Activated T-cell treated with anti-CD3 and anti-CD28 coated beads, Interleukin-2, amount 50 U/mL, for 72 hours (primary cell): Measurements from ENCODE around the gene LGALS3BP. TPM values are rescaled to one million over a fixed set of nuclear protein-coding genes. Genes with fewer than 3 reads are reported as not detected.

ENCODE experiments used
- ATAC-seq, 2 donors: fragments of 150-1000 bp; cut with Tn5 transposase; replicated peaks in 1 of 2; 2 replicates each; pipeline ENCODE4 v1.10.0; 2021; ENCODE audit warnings: moderate library complexity in 2 of 2, mild to moderate bottlenecking in 1 of 2
- DNase-seq, 2 donors: peaks; one replicate each; pipeline ENCODE4 v3.0.0; 2021 to 2022; ENCODE audit warnings: mixed read lengths in 1 of 2
- H3K27ac Mint-ChIP-seq: one replicate; pipeline ENCODE4 v1.8.0; 2022; ENCODE audit warnings: mild to moderate bottlenecking, moderate library complexity, mixed read lengths
- H3K27me3 Mint-ChIP-seq: one replicate; pipeline ENCODE4 v1.8.0; 2022; ENCODE audit warnings: low read depth, mixed read lengths
- H3K36me3 Mint-ChIP-seq, 2 donors: one replicate each; pipeline ENCODE4 v1.8.0; 2022; ENCODE audit warnings: mixed read lengths in 2 of 2, mild to moderate bottlenecking in 1 of 2; ENCODE audit not compliant: insufficient read depth in 2 of 2
- H3K4me1 Mint-ChIP-seq: one replicate; pipeline ENCODE4 v1.8.0; 2022; ENCODE audit warnings: low read depth, mixed read lengths
- H3K4me3 Mint-ChIP-seq, 2 donors: one replicate each; pipeline ENCODE4 v1.8.0; 2022; ENCODE audit warnings: mild to moderate bottlenecking in 2 of 2, mixed read lengths in 2 of 2, moderate library complexity in 2 of 2
- H3K9me3 Mint-ChIP-seq, 2 donors: one replicate each; pipeline ENCODE4 v1.8.0; 2022; ENCODE audit warnings: mixed read lengths in 2 of 2
- total RNA-seq, 2 donors: library from RNA; stranded (reverse); gene quantifications; one replicate each; pipeline ENCODE4 v1.2.3, GENCODE V29; 2022

LGALS3BP gene
- total RNA-seq, 2 donors from 2014 or later, result 23.1 to 28.2 TPM

DNA sequence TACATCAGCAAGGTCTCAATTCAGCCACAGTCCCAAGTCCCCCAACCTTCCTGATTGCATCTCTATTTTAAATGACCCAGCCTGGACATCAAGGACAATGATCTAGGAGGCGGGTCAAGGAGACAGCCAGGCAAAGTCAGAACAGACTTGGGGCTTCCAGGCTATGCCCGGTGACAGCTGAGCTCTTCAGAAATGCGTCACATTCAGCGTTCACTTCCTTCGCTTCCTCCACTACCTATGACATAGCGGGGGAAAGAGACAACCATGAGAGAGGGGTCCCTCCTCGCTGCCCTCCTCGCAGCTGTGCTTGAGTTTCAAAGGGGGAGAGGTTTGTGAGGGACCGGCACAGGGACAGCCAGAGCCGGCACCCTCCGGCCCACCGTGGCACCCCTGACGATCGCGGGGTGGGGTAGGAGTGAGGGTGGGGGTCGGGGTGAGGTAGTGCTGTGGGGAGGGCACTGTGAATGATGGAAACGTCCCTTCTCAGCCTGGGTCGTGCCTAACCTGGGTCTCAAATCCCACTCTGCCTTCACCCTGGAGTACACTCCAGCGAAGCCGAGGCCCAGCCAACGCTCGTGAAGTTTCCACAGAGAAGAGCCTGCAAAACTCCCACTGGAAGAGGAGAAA lies 12.3 kb upstream of the LGALS3BP start:
- DNase-seq (no peak), ATAC-seq (no peak)
- H3K36me3 Mint-ChIP-seq, result peaks cover 4 to 19% of the 10 kb centered on the region in 2 donors
- no peak overlapping the region for H3K27ac Mint-ChIP-seq
- no peak overlapping the region for H3K4me3 Mint-ChIP-seq
- H3K4me1 Mint-ChIP-seq, result peaks cover under 1% of the 10 kb centered on the region
- H3K27me3 Mint-ChIP-seq, result no peaks in the 10 kb centered on the region
- no peaks in the 10 kb centered on the region for H3K9me3 Mint-ChIP-seq

DNA sequence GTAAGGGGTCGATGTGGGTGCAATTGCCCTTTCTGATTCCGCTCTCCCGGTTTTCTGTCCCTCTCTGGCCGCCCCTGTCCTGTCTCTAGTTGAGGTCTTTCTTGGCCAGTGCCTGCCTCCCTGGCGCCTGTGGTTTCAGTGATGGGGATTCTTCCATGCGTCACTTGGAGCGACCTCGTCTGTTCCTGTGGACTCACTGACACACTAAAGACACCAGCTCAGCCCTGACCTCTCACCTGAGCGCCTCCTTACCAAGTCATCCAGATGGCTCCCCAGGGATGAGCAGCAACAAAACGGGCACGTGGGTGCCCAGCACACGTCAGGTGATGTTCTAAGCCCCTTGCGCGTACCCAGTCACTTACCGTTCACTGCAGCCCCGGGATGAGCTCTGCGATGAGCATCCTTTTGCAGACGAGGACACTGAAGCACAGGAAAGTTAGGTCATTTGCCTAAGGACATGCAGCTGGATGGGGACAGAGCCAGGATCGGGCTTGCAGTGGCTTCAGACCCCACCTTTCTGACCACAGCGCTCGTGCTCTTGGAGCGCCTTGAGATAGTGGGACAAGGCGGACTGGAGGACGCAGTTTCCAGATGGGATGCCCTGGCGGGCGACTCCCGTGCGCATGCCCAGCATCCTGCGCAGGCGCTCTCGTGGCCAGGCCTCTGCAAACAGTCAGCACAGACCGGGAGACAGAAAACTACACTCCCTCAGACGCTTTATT lies 11.5 kb upstream of the LGALS3BP start:
- no peak overlapping the region for H3K4me3 Mint-ChIP-seq
- peaks cover 4 to 19% of the 10 kb centered on the region in 2 donors for H3K36me3 Mint-ChIP-seq
- no peaks in the 10 kb centered on the region for H3K9me3 Mint-ChIP-seq
- H3K27me3 Mint-ChIP-seq, result no peaks in the 10 kb centered on the region
- peaks cover 9% of the 10 kb centered on the region for H3K4me1 Mint-ChIP-seq
- H3K27ac Mint-ChIP-seq, result no peak overlapping the region
- no peak for ATAC-seq
- DNase-seq, result no peak

DNA sequence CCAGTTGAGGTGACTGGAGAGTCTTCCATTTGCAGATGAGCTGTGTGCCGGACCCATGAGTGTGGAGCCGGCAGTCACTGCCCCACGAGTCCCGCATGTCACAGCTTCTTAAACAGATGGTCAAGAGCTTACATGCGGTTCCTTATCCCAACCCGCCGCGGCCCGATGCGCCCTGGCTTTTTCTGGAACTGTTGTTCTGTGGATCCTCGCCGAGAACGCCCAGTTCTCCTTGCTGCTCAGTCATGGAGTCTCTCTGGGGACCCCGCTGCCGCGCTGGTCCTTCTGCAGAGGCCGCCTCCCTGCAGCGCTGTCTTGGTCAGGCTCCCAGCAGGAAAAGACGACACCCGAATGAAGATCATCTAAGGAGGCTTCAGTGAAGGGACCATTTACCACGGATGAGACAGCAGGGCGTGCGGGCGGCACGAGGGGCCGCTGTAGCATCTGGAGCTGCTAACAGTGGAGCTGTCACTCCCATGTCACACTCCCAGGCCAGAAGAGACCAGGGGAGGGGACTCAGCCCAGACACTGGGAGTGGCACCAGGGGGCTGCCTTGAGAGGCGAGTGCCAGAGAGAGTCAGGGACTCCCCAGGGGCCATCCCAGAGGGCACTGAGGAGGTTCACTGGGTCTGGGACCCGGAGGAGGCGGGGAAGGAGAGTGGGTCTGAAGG lies 10.8 kb upstream of the LGALS3BP start:
- H3K27me3 Mint-ChIP-seq, result no peaks in the 10 kb centered on the region
- no peak overlapping the region for H3K4me3 Mint-ChIP-seq
- peaks cover 4 to 16% of the 10 kb centered on the region in 2 donors for H3K36me3 Mint-ChIP-seq
- H3K9me3 Mint-ChIP-seq, result no peaks in the 10 kb centered on the region
- ATAC-seq (no peak), DNase-seq (no peak)
- peaks cover 14% of the 10 kb centered on the region for H3K4me1 Mint-ChIP-seq
- H3K27ac Mint-ChIP-seq, result no peak overlapping the region

DNA sequence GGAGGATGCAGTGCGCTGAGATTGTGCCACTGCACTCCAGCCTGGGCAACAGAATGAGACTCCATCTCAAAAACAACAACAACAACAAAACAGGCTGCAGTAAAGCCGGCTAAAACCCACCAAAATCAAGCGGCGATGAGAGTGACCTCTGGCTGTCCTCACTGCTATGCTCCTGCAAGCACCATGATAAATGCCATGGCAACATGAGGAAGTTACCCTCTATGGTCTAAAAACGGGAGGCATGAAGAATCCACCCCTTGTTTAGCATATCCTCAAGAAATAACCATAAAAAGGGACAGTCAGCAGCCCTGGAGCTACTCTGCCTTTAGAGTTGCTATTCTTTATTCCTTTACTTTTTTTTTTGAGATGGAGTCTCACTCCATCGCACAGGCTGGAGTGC lies 8.4 kb upstream of the LGALS3BP start:
- no peaks in the 10 kb centered on the region for H3K9me3 Mint-ChIP-seq
- H3K4me1 Mint-ChIP-seq, result peaks cover 14% of the 10 kb centered on the region
- no peak for ATAC-seq
- H3K36me3 Mint-ChIP-seq, result peaks cover 2 to 15% of the 10 kb centered on the region in 2 donors
- H3K4me3 Mint-ChIP-seq, result no peak overlapping the region
- no peak overlapping the region for H3K27ac Mint-ChIP-seq
- no peak for DNase-seq
- no peaks in the 10 kb centered on the region for H3K27me3 Mint-ChIP-seq

DNA sequence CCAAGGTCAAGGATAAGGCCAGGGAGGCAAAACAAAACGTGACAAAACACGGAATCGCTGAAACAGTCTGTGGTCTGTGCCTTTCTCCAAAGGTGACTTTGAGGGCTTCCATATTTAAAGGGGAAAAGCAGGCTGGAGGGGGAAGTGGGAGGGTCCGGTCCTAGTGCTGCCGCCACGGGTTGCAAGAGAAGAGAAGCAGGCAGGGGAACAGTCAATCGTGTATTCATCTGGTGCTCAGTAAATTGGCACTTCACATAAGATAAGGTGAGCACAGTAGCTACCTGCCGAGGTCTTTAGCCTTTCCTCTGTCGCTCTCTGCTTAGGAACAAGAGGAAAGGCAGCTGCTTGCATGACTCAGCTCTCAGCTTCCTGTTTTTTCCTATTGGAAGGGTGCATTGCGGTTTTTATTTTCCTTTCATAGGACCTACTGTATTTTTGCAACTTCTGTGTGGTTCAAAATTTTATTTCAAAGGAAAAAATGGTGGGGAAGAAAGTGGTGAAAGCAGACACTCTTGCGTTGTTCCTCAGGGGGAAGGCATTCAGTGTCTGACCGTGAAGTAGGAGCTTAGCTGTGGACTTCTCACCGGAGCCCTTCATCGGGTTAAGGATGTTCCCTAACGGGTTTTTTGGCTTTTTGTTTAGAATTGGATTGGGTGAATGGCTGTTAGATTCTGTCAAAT lies 7.1 kb upstream of the LGALS3BP start:
- Mint-ChIP-seq H3K27ac (no peak overlapping the region), H3K4me3 (peak overlapping the region; percentile 67 to 70), H3K36me3 (peaks cover 2 to 10% of the 10 kb centered on the region in 2 donors), H3K27me3 (no peaks in the 10 kb centered on the region), H3K4me1 (peaks cover 14% of the 10 kb centered on the region), H3K9me3 (no peaks in the 10 kb centered on the region)
- no peak for DNase-seq
- peak; percentile 39 to 45 for ATAC-seq

DNA sequence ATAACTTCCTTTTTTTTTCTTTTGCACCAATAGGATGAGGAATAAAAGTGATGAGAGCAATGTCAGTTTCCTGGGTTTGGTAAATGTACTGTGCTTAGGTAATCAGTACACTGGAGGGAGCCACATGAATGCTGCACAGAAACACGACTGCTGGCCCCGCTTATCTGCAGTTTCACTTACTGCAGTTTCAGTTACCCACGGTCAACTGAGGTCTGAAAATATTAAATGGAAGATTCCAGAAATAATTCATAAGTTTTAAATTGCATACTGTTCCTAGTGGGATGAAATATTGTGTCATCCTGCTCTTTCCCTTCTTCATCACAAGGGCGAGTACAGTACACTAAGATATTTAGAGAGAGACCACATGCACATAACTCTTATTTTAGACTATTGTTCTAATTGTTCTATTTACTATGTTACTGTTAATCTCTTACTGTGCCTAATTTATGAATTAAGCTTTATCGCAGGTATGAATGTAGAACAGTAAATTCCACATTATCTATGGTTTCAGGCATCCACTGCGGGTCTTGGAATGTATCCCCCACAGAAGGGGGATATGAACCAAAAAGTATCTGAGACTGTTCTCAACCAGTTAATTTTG lies 6.4 kb upstream of the LGALS3BP start:
- DNase-seq, result no peak
- no peaks in the 10 kb centered on the region for H3K9me3 Mint-ChIP-seq
- H3K4me3 Mint-ChIP-seq, result peak overlapping the region; percentile 67 to 70
- peak; percentile 62 to 68 for ATAC-seq
- no peaks in the 10 kb centered on the region for H3K27me3 Mint-ChIP-seq
- H3K36me3 Mint-ChIP-seq, result peaks cover 2 to 6% of the 10 kb centered on the region in 2 donors
- H3K4me1 Mint-ChIP-seq, result peaks cover 14% of the 10 kb centered on the region
- H3K27ac Mint-ChIP-seq, result no peak overlapping the region

DNA sequence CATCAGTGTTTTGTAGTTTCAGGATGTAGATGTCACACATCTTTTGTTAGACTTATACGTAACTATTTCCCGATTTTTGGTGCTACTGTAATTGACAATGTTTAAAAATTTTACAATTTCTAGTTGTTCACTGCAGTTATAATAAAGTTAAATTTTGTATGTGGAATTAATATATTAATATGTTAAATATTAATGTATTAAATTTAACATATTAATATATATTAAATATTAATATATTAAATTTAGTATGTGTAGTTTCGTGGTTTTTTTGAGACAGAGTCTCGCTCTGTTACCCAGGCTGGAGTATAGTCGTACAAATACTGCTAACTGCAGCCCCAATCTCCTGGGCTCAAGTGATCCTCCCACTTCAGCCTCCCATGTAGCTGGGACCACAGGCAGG lies 5.7 kb upstream of the LGALS3BP start:
- H3K27ac Mint-ChIP-seq, result no peak overlapping the region
- DNase-seq, result no peak

DNA sequence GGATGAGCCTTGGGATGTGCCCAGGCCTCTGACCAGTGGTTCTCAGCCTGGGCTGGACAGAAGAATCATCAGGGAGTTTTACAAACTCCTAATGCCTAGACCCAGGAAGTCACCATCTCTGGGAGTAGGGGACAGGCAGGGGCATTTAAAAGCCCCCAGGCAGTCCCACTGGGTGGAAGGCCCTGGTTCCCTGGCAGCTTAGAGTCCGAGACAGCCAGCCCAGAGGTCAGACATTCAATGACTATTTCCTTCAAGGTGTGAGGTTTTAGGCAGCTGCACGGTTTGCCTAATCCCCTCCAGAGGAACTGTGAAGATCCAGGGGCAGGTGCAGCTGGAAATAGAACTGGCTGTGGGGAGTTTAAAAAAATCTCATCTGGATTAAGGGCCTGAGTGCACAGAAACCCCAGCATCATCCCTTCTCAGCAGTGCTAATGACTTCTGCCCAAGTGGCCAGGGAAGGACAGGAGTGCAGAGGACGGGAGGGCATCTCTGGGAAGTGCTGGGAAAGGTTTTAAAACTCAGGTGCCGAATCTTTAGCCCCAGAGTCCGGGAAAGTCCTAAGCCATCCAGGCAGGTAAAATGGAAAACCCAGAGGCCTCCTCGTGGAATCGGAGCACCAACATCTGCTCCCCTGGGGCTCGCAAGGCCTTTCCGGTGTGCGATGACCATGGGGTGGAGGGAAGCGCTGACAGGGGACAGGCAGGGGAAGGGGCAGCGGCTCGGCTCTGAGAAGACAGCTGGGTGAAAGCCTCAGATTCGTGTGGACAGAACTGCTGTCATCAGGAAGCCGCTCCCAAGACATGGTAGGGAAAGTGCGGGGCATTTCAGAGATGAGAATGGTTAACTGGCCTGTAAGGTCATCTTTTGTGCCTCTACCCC lies 1.5 kb upstream of the LGALS3BP start:
- DNase-seq, result no peak
- Mint-ChIP-seq H3K4me1 (peaks cover 29% of the 10 kb centered on the region), H3K27me3 (no peaks in the 10 kb centered on the region), H3K27ac (no peak overlapping the region), H3K4me3 (no peak overlapping the region), H3K36me3 (no peaks in the 10 kb centered on the region), H3K9me3 (no peaks in the 10 kb centered on the region)
- ATAC-seq, result no peak

More for the DNA sequence above, 5.7 kb upstream of the LGALS3BP start:
- H3K36me3 Mint-ChIP-seq, result peaks cover under 1 to 4% of the 10 kb centered on the region in 2 donors
- no peaks in the 10 kb centered on the region for H3K27me3 Mint-ChIP-seq
- H3K4me1 Mint-ChIP-seq, result peaks cover 14% of the 10 kb centered on the region
- no peak overlapping the region for H3K4me3 Mint-ChIP-seq
- no peaks in the 10 kb centered on the region for H3K9me3 Mint-ChIP-seq
- no peak for ATAC-seq

DNA sequence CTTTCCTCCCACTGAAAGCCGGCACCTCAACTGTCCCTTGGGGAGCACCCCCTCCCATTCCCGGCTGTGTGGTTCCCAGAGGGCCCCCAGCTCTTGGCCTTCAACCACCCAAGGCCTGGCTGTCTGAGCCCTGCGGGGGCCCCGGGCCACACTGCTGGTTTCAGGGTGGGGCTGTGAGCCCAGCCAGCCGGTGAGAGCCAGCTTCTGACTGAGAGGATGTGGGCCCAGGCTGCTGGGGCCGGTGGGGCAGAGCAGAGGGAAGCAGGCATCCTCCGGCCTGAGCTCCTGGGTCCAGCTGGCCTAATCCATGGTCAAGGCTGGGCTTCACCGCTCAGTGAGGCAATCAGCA lies 875 bp upstream of the LGALS3BP start:
- H3K4me3 Mint-ChIP-seq, result no peak overlapping the region
- H3K36me3 Mint-ChIP-seq, result no peaks in the 10 kb centered on the region
- no peak overlapping the region for H3K27ac Mint-ChIP-seq
- no peak for ATAC-seq
- H3K9me3 Mint-ChIP-seq, result no peaks in the 10 kb centered on the region
- H3K4me1 Mint-ChIP-seq, result peaks cover 22% of the 10 kb centered on the region
- DNase-seq, result no peak
- H3K27me3 Mint-ChIP-seq, result no peaks in the 10 kb centered on the region

DNA sequence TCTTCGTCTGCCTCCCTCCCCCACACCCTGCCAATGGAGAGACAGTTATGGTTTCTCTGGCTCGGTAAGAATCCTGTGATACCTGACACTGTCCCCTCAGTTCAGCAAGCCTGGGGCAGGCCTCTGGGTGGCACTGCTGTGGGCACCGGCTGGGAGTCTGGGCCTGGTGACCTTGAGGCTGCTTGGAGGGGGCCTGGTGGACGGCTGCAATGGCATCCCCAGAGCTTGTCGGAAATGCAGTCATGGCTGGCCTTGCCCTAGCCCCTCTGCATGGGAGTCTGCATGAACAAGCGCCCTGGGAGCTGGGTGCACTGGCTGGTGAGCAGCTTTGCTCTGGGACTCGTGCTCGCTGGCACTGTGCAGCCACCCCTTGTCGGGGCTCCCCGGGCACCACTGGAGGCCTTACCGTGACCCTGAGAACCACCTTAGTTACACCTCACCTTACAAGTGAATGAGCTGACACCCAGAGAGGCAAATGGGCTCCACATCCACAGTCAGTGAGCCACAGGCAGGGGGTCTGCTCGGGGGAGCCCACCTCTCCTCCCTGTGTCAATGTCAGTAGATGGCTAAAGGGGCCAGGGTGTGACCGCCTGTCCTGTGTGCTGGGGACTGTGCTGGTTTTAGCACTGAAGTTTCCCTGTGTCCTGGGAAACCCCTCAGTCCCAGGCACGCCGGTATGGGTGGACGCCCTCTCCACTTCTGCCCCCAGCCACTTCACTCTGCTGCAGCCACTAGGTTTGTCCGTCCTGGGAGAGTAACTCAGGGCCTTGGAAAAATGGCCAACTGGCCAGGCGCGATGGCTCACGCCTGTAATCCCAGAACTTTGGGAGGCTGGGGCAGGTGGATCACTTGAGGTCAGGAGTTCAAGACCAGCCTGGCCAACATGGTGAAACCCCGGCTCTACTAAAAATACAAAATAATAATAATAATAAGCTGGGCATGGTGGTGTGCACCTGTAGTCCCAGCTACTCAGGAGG lies 1.4 kb downstream of the LGALS3BP start:
- no peaks in the 10 kb centered on the region for H3K36me3 Mint-ChIP-seq
- no peaks in the 10 kb centered on the region for H3K9me3 Mint-ChIP-seq
- H3K4me1 Mint-ChIP-seq, result peaks cover 22% of the 10 kb centered on the region
- H3K27ac Mint-ChIP-seq, result no peak overlapping the region
- ATAC-seq, result no peak
- no peaks in the 10 kb centered on the region for H3K27me3 Mint-ChIP-seq
- DNase-seq, result no peak
- peak overlapping the region; percentile 14 to 75 for H3K4me3 Mint-ChIP-seq

DNA sequence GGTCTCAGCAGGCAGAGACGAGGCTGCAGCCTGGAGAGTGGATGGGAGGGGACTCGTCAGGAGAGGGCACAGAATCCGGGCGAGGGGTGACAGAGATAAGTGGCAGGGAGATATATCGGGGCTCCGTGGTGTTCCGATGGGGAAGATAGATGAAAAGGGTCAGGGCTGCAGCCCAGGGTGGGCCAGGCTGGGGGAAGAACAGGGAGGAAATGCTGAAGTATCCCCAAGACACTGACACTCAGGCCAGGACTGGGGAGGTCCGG lies 2.1 kb downstream of the LGALS3BP start:
- no peaks in the 10 kb centered on the region for H3K36me3 Mint-ChIP-seq
- no peaks in the 10 kb centered on the region for H3K27me3 Mint-ChIP-seq
- DNase-seq (no peak), ATAC-seq (no peak)
- peak overlapping the region in 1 of 2 donors; percentile 4 for H3K4me3 Mint-ChIP-seq
- peaks cover 22% of the 10 kb centered on the region for H3K4me1 Mint-ChIP-seq
- no peak overlapping the region for H3K27ac Mint-ChIP-seq
- H3K9me3 Mint-ChIP-seq, result no peaks in the 10 kb centered on the region
